SK-N-SH (cell line): Measurements from ENCODE around the gene EN1.
A peak's percentile ranks its signal among the peaks of the same experiment; 100 is the strongest.

ENCODE experiments used
- CTCF ChIP-seq: fragments of 200-600 bp; sonication (generic); IDR thresholded peaks from 2 replicates; pipeline ENCODE4 v1.6.1; 2017; ENCODE audit warnings: antibody characterized with exemption, mild to moderate bottlenecking, moderate library complexity
- FOSL2 ChIP-seq: IDR thresholded peaks from 2 replicates; pipeline ENCODE4 v1.4.0; 2012; ENCODE audit warnings: low read depth, mild to moderate bottlenecking, moderate library complexity, borderline replicate concordance
- MAX ChIP-seq: IDR thresholded peaks from 2 replicates; pipeline ENCODE4 v1.4.0; 2012; ENCODE audit warnings: low read depth
- NFIC ChIP-seq: IDR thresholded peaks from 2 replicates; pipeline ENCODE4 v1.4.0; 2012; ENCODE audit warnings: borderline replicate concordance
- POLR2AphosphoS5 ChIP-seq: IDR thresholded peaks from 2 replicates; pipeline ENCODE4 v1.6.1; 2012; ENCODE audit warnings: low read depth, low read length
- TAF1 ChIP-seq: IDR thresholded peaks from 2 replicates; pipeline ENCODE4 v1.6.1; 2012; ENCODE audit warnings: low read depth, mild to moderate bottlenecking, low read length, moderate library complexity, borderline replicate concordance
- TF ChIP-seq, protein P1 (sequence below): fragments of 150-350 bp; IDR thresholded peaks from 2 replicates; pipeline ENCODE4 v1.6.1; 2017; ENCODE audit warnings: antibody characterized with exemption, low read length, low read depth, borderline replicate concordance
- TF ChIP-seq, protein P2 (sequence below): IDR thresholded peaks from 2 replicates; pipeline ENCODE4 v1.6.1; 2012; ENCODE audit warnings: mild to moderate bottlenecking, low read depth, low read length, moderate library complexity

- TF ChIP-seq MAX: no peak
- peak; percentile 75 for TF ChIP-seq CTCF
- TF ChIP-seq, protein P1, sequence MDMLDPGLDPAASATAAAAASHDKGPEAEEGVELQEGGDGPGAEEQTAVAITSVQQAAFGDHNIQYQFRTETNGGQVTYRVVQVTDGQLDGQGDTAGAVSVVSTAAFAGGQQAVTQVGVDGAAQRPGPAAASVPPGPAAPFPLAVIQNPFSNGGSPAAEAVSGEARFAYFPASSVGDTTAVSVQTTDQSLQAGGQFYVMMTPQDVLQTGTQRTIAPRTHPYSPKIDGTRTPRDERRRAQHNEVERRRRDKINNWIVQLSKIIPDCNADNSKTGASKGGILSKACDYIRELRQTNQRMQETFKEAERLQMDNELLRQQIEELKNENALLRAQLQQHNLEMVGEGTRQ: no peak
- no peak for TF ChIP-seq NFIC
- no peak for TF ChIP-seq FOSL2
- no peak for TF ChIP-seq POLR2AphosphoS5
- TF ChIP-seq, protein P2, sequence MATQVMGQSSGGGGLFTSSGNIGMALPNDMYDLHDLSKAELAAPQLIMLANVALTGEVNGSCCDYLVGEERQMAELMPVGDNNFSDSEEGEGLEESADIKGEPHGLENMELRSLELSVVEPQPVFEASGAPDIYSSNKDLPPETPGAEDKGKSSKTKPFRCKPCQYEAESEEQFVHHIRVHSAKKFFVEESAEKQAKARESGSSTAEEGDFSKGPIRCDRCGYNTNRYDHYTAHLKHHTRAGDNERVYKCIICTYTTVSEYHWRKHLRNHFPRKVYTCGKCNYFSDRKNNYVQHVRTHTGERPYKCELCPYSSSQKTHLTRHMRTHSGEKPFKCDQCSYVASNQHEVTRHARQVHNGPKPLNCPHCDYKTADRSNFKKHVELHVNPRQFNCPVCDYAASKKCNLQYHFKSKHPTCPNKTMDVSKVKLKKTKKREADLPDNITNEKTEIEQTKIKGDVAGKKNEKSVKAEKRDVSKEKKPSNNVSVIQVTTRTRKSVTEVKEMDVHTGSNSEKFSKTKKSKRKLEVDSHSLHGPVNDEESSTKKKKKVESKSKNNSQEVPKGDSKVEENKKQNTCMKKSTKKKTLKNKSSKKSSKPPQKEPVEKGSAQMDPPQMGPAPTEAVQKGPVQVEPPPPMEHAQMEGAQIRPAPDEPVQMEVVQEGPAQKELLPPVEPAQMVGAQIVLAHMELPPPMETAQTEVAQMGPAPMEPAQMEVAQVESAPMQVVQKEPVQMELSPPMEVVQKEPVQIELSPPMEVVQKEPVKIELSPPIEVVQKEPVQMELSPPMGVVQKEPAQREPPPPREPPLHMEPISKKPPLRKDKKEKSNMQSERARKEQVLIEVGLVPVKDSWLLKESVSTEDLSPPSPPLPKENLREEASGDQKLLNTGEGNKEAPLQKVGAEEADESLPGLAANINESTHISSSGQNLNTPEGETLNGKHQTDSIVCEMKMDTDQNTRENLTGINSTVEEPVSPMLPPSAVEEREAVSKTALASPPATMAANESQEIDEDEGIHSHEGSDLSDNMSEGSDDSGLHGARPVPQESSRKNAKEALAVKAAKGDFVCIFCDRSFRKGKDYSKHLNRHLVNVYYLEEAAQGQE: no peak
- TF ChIP-seq TAF1: no peak
Measured at GRCh38 chr2:118882693-118883336, 35.4 kb upstream of the EN1 start.
